Neural cell (in vitro differentiated cells): ENCODE data around the gene MED12. TPM values are rescaled to one million over a fixed set of nuclear protein-coding genes. Genes with fewer than 3 reads are reported as not detected.

ENCODE experiments used
- H2AFZ ChIP-seq: fragments of 200-600, 300-800 bp; sonication (generic), shearing (Covaris generic); 2 replicates; pipeline ENCODE4 v1.6.0; 2014; ENCODE audit warnings: low read depth, mild to moderate bottlenecking, antibody characterized with exemption, low read length, moderate library complexity
- H3F3A ChIP-seq: fragments of 200-600 bp; shearing (Covaris generic); 2 replicates; pipeline ENCODE4 v1.6.1; 2016; ENCODE audit warnings: mild to moderate bottlenecking, moderate library complexity, mixed read lengths, antibody characterized with exemption, low read length; ENCODE audit not compliant: insufficient read depth, poor library complexity, severe bottlenecking
- H3K27ac ChIP-seq: fragments of 200-600, 300-800 bp; sonication (generic), shearing (Covaris generic); 2 replicates; pipeline ENCODE4 v1.5.1; 2014; ENCODE audit warnings: mild to moderate bottlenecking, low read length, moderate library complexity
- H3K27me3 ChIP-seq: fragments of 300-800, 200-600 bp; sonication (generic), shearing (Covaris generic); 2 replicates; pipeline ENCODE4 v1.6.0; 2014; ENCODE audit warnings: mild to moderate bottlenecking, low read depth, low read length, moderate library complexity; ENCODE audit not compliant: insufficient read depth
- H3K36me3 ChIP-seq: fragments of 300-800, 200-600 bp; sonication (generic), shearing (Covaris generic); 2 replicates; pipeline ENCODE4 v1.5.1; 2014; ENCODE audit warnings: mild to moderate bottlenecking, antibody characterized with exemption, low read length, moderate library complexity; ENCODE audit not compliant: insufficient read depth
- H3K4me2 ChIP-seq: fragments of 300-800, 200-600 bp; sonication (generic), shearing (Covaris generic); 2 replicates; pipeline ENCODE4 v1.6.0; 2014; ENCODE audit warnings: mild to moderate bottlenecking, low read length
- H3K4me3 ChIP-seq: fragments of 300-800, 200-600 bp; sonication (generic), shearing (Covaris generic); 2 replicates; pipeline ENCODE4 v1.5.1; 2014; ENCODE audit warnings: mild to moderate bottlenecking, low read length, moderate library complexity
- H3K79me2 ChIP-seq: fragments of 200-600 bp; shearing (Covaris generic); replicated peaks from 2 replicates; pipeline ENCODE4 v1.6.0; 2014; ENCODE audit warnings: mild to moderate bottlenecking, low read length, moderate library complexity; ENCODE audit not compliant: insufficient read depth
- H3K9ac ChIP-seq: fragments of 300-800, 200-600 bp; sonication (generic), shearing (Covaris generic); 2 replicates; pipeline ENCODE4 v1.6.1; 2016; ENCODE audit warnings: mild to moderate bottlenecking, low read length, mixed read lengths
- H3K9me2 ChIP-seq: fragments of 200-600 bp; shearing (Covaris generic); 2 replicates; pipeline ENCODE4 v1.6.1; 2016; ENCODE audit warnings: mild to moderate bottlenecking, low read length, mixed read lengths; ENCODE audit not compliant: insufficient read depth
- H3K9me3 ChIP-seq: fragments of 200-600, 300-800 bp; sonication (generic), shearing (Covaris generic); 2 replicates; pipeline ENCODE4 v1.6.1; 2016; ENCODE audit warnings: mild to moderate bottlenecking, mixed run types, low read length, moderate library complexity, mixed read lengths
- H4K20me1 ChIP-seq: fragments of 200-600 bp; shearing (Covaris generic); 2 replicates; pipeline ENCODE4 v1.6.1; 2016; ENCODE audit warnings: mild to moderate bottlenecking, mixed run types; ENCODE audit not compliant: insufficient read depth
- CTCF ChIP-seq: fragments of 450-650 bp; IDR thresholded peaks from 2 replicates; pipeline ENCODE4 v1.5.1; 2014; ENCODE audit warnings: antibody characterized with exemption, mild to moderate bottlenecking, moderate library complexity; ENCODE audit not compliant: poor library complexity, severe bottlenecking
- EP300 ChIP-seq: fragments of 450-650 bp; conservative IDR thresholded peaks from 2 replicates; pipeline ENCODE4 v1.6.1; 2014; ENCODE audit warnings: antibody characterized with exemption, mild to moderate bottlenecking, moderate library complexity; ENCODE audit not compliant: poor library complexity, severe bottlenecking
- EZH2 ChIP-seq: fragments of 200-600, 300-800 bp; shearing (Covaris generic), sonication (generic); IDR thresholded peaks from 2 replicates; pipeline ENCODE4 v1.6.1; 2014; ENCODE audit warnings: antibody characterized with exemption, low read length, borderline replicate concordance, mild to moderate bottlenecking; ENCODE audit not compliant: insufficient read depth, poor library complexity, severe bottlenecking
- POLR2AphosphoS5 ChIP-seq: IDR thresholded peaks from 2 replicates; pipeline ENCODE4 v1.6.1; 2012
- RAD21 ChIP-seq: fragments of 450-650 bp; conservative IDR thresholded peaks from 2 replicates; pipeline ENCODE4 v1.6.1; 2014; ENCODE audit warnings: antibody characterized with exemption, mild to moderate bottlenecking, moderate library complexity
- REST ChIP-seq: IDR thresholded peaks from 2 replicates; pipeline ENCODE4 v1.6.1; 2012; ENCODE audit warnings: borderline replicate concordance
- SMC3 ChIP-seq: fragments of 450-650 bp; conservative IDR thresholded peaks from 2 replicates; pipeline ENCODE4 v1.6.1; 2014; ENCODE audit warnings: antibody characterized with exemption, mild to moderate bottlenecking, moderate library complexity; ENCODE audit not compliant: poor library complexity
- TAF1 ChIP-seq: IDR thresholded peaks from 2 replicates; pipeline ENCODE4 v1.6.1; 2012; ENCODE audit warnings: low read depth
- polyA plus RNA-seq: library from polyadenylated mRNA; depleted of rRNA; stranded (reverse); fragments of >200 nt; gene quantifications from 2 replicates; pipeline ENCODE4 v1.2.3, GENCODE V29; 2014

MED12 gene
- polyA plus RNA-seq, 1 donor from 2014 or later, result 5.6 TPM

- Histone ChIP-seq H3K36me3 (no peaks in the 10 kb centered on the region), H3F3A (no peaks in the 10 kb centered on the region), H3K27ac (no peak overlapping the region), H3K9me3 (no peaks in the 10 kb centered on the region), H3K27me3 (peaks cover 7% of the 10 kb centered on the region), H3K4me2 (no peak overlapping the region), H2AFZ (no peak overlapping the region), H3K79me2 (no peaks in the 10 kb centered on the region), H3K4me3 (no peak overlapping the region), H4K20me1 (no peaks in the 10 kb centered on the region), H3K9me2 (no peaks in the 10 kb centered on the region), H3K9ac (no peak overlapping the region)
- TF ChIP-seq EZH2 (no peak), CTCF (no peak)
Observed at GRCh38 chrX:71098302-71098701, 20.1 kb upstream of the MED12 start.

- Histone ChIP-seq H3K9me3 (no peaks in the 10 kb centered on the region), H2AFZ (no peak overlapping the region), H3K9me2 (no peaks in the 10 kb centered on the region), H4K20me1 (no peaks in the 10 kb centered on the region), H3K9ac (no peak overlapping the region), H3K27me3 (peaks cover 7% of the 10 kb centered on the region), H3K36me3 (no peaks in the 10 kb centered on the region), H3K79me2 (no peaks in the 10 kb centered on the region), H3K27ac (no peak overlapping the region), H3K4me3 (no peak overlapping the region), H3K4me2 (no peak overlapping the region), H3F3A (no peaks in the 10 kb centered on the region)
- no peak for TF ChIP-seq EZH2
Observed at GRCh38 chrX:71098951-71099506, 19.4 kb upstream of the MED12 start.

- no peak overlapping the region for H3K4me3 ChIP-seq
- no peaks in the 10 kb centered on the region for H3K36me3 ChIP-seq
- no peaks in the 10 kb centered on the region for H4K20me1 ChIP-seq
- H3F3A ChIP-seq, result no peaks in the 10 kb centered on the region
- H3K4me2 ChIP-seq, result no peak overlapping the region
- H3K27me3 ChIP-seq, result peaks cover 7% of the 10 kb centered on the region
- TF ChIP-seq CTCF (no peak), TAF1 (no peak), SMC3 (no peak), REST (no peak), RAD21 (no peak), POLR2AphosphoS5 (no peak), EP300 (no peak)
- no peaks in the 10 kb centered on the region for H3K9me3 ChIP-seq
- no peak overlapping the region for H3K27ac ChIP-seq
- no peak overlapping the region for H3K9ac ChIP-seq
- H3K9me2 ChIP-seq, result no peaks in the 10 kb centered on the region
- H2AFZ ChIP-seq, result no peak overlapping the region
- H3K79me2 ChIP-seq, result no peaks in the 10 kb centered on the region
Observed at GRCh38 chrX:71099736-71100135, 18.7 kb upstream of the MED12 start.
